ENCODE results near the gene ABLIM2. TPM values are rescaled to one million over a fixed set of nuclear protein-coding genes. Genes with fewer than 3 reads are reported as not detected.

The ABLIM2 gene
- total RNA-seq, 2 experiments from 2014 or later = 0.58 to 0.64 TPM

GRCh38 chr4:7973545-7973981, 185.1 kb downstream of the ABLIM2 start:
- H3K36me3 Mint-ChIP-seq (ENCODE audit: low read depth) = peaks cover 12% of the 10 kb centered on the region
- DNase-seq = peak; percentile 41
- H3K4me1 Mint-ChIP-seq = peaks cover 44% of the 10 kb centered on the region
- no peaks in the 10 kb centered on the region for H3K9me3 Mint-ChIP-seq (ENCODE audit: low read depth)
- no peaks in the 10 kb centered on the region for H3K27me3 Mint-ChIP-seq
- ATAC-seq = peak; percentile 10
- intact Hi-C loops (cut with DNase I, micrococcal nuclease) = loop anchor here in 1 of 2 experiments (10.0 kb wide), 1 partner anchor 461 kb away; no protein-coding TSS in a partner anchor
- ChIA-PET POLR2A (interaction anchor here (1.3 kb wide), 1 partner anchor 13 kb away, joined by 3 read pairs; no protein-coding TSS in a partner anchor), CTCF (interaction anchor here (1.0 kb wide), 1 partner anchor 129 kb away, joined by 3 read pairs; no protein-coding TSS in a partner anchor)
- peak overlapping the region; percentile 52 for H3K27ac Mint-ChIP-seq
- H3K4me3 Mint-ChIP-seq = no peak overlapping the region

DNA sequence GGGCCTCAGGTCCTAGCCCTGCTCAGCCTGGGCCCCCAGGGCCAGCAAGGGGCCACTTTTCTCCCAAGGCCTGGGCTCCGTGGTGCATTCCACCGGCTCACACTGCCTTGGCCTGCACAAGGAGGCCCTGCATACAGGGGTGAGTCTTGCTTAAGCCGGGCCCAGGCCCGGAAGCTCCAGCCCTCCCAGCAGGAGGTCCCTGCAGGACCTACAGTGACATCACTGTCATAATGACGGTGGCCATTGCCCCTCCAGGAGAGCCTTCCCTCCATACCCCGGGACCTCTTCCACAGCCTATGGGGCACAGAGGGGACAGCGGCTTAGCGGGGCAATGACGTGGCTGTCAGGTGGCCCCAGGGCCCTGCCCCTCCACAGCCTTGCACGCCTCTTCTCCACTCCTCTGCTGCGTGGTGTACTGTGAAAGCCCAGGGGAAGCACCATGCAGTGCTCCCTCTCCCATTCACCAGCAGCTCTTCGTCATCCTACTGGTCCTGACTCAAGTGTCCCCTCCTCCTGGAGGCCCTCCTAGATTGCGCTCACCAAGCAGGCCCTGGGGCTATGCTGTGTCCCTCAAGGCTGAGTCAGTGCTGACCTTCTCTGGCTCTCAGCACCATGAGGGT, 186.6 kb downstream of the ABLIM2 start:
- H3K27ac Mint-ChIP-seq = peak overlapping the region; percentile 98
- CTCF ChIA-PET = interaction anchor here (1.0 to 3.3 kb wide), 2 partner anchors 35 to 170 kb away, joined by 3 to 11 read pairs; no protein-coding TSS in a partner anchor
- peaks cover 12% of the 10 kb centered on the region for H3K36me3 Mint-ChIP-seq (ENCODE audit: low read depth)
- POLR2A ChIA-PET = interaction anchor here (2.0 kb wide), 1 partner anchor 11 kb away, joined by 8 read pairs; no protein-coding TSS in a partner anchor
- H3K9me3 Mint-ChIP-seq (ENCODE audit: low read depth) = no peaks in the 10 kb centered on the region
- H3K4me1 Mint-ChIP-seq = peaks cover 51% of the 10 kb centered on the region
- H3K4me3 Mint-ChIP-seq = peak overlapping the region; percentile 81
- intact Hi-C loops (cut with DNase I, micrococcal nuclease) = loop anchor here in 1 of 2 experiments (10.0 kb wide), 1 partner anchor 463 kb away; no protein-coding TSS in a partner anchor
- ATAC-seq (peak; percentile 8), DNase-seq (peak; percentile 61)
- H3K27me3 Mint-ChIP-seq = no peaks in the 10 kb centered on the region

- Mint-ChIP-seq H3K27me3 (no peaks in the 10 kb centered on the region), H3K4me3 (peak overlapping the region; percentile 81), H3K36me3 (ENCODE audit: low read depth) (peaks cover 12% of the 10 kb centered on the region), H3K27ac (peak overlapping the region; percentile 98), H3K9me3 (ENCODE audit: low read depth) (no peaks in the 10 kb centered on the region), H3K4me1 (peaks cover 51% of the 10 kb centered on the region)
- intact Hi-C loops (cut with DNase I, micrococcal nuclease) = loop anchor here in 1 of 2 experiments (10.0 kb wide), 1 partner anchor 464 kb away; no protein-coding TSS in a partner anchor
- DNase-seq (no peak), ATAC-seq (no peak)
- CTCF ChIA-PET = interaction anchor here (3.3 kb wide), 1 partner anchor 34 kb away, joined by 11 read pairs; no protein-coding TSS in a partner anchor
- POLR2A ChIA-PET = interaction anchor here (1.1 to 2.0 kb wide), 2 partner anchors 10 to 31 kb away, joined by 6 to 8 read pairs; partner anchors contain the start of gene AFAP1
Observed at GRCh38 chr4:7971159-7971631, 187.4 kb downstream of the ABLIM2 start.

DNA sequence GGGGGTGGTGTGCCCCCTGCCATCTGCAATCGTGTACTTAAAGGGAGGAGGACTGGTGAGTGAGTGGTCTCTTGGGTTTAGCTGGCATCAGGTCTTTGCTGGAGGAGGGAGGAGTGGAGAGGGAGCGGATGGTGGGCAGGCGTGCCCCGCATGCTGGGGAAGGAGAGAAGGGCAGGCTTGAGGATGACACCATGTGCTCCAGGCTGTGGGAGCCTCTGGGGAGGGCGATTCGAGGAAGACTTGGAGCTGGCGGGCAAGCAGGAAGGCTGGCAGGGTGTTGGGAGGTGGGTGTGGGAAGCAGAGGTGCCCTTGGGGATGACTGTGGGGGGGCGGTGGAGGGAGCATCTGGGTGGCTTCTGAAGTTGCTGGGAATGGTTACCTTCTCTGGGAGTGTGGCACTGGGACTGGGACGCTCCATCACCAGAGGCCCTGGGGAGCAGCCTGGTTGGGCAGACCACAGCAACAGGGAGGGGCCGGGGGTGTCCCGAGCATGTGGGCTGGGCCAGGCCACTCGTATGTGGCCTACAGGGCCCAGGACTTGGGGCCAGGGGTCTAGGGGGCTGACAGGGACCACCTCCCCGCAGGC, 188.2 kb downstream of the ABLIM2 start:
- peak; percentile 33 for DNase-seq
- H3K9me3 Mint-ChIP-seq (ENCODE audit: low read depth) = no peaks in the 10 kb centered on the region
- POLR2A ChIA-PET = interaction anchor here (1.1 to 2.0 kb wide), 3 partner anchors 9 to 115 kb away, joined by 3 to 8 read pairs (median 6); partner anchors contain the start of gene AFAP1
- CTCF ChIA-PET = interaction anchor here (1.5 to 3.3 kb wide), 2 partner anchors 11 to 33 kb away, joined by 3 to 11 read pairs; no protein-coding TSS in a partner anchor
- H3K27me3 Mint-ChIP-seq = no peaks in the 10 kb centered on the region
- peaks cover 12% of the 10 kb centered on the region for H3K36me3 Mint-ChIP-seq (ENCODE audit: low read depth)
- peak overlapping the region; percentile 98 for H3K27ac Mint-ChIP-seq
- ATAC-seq = peak; percentile 3
- H3K4me3 Mint-ChIP-seq = peak overlapping the region; percentile 81
- H3K4me1 Mint-ChIP-seq = peaks cover 56% of the 10 kb centered on the region
- intact Hi-C loops (cut with DNase I, micrococcal nuclease) = loop anchor here (1.0 to 10.0 kb wide), 2 partner anchors 9 to 464 kb away; no protein-coding TSS in a partner anchor

GRCh38 chr4:7968262-7968896, 190.2 kb downstream of the ABLIM2 start:
- CTCF ChIA-PET = interaction anchor here (0.7 to 3.3 kb wide), 4 partner anchors 9 to 163 kb away, joined by 3 to 11 read pairs (median 4); no protein-coding TSS in a partner anchor
- peaks cover 12% of the 10 kb centered on the region for H3K36me3 Mint-ChIP-seq (ENCODE audit: low read depth)
- peaks cover 71% of the 10 kb centered on the region for H3K4me1 Mint-ChIP-seq
- H3K27me3 Mint-ChIP-seq = no peaks in the 10 kb centered on the region
- H3K9me3 Mint-ChIP-seq (ENCODE audit: low read depth) = no peaks in the 10 kb centered on the region
- ATAC-seq = no peak
- no peak for DNase-seq
- no peak overlapping the region for H3K4me3 Mint-ChIP-seq
- POLR2A ChIA-PET = no interaction called here
- intact Hi-C loops (cut with DNase I, micrococcal nuclease) = loop anchor here in 1 of 2 experiments (2.0 kb wide), 2 partner anchors 30 to 114 kb away; partner anchors contain the start of gene AFAP1
- peak overlapping the region; percentile 65 for H3K27ac Mint-ChIP-seq

GRCh38 chr4:7967501-7968261, 190.9 kb downstream of the ABLIM2 start:
- peaks cover 11% of the 10 kb centered on the region for H3K36me3 Mint-ChIP-seq (ENCODE audit: low read depth)
- H3K4me3 Mint-ChIP-seq = no peak overlapping the region
- peaks cover 71% of the 10 kb centered on the region for H3K4me1 Mint-ChIP-seq
- intact Hi-C loops (cut with DNase I, micrococcal nuclease) = loop anchor here in 1 of 2 experiments (2.0 kb wide), 2 partner anchors 29 to 113 kb away; partner anchors contain the start of gene AFAP1
- ChIA-PET POLR2A (no interaction called here), CTCF (interaction anchor here (1.6 kb wide), 1 partner anchor 163 kb away, joined by 6 read pairs; no protein-coding TSS in a partner anchor)
- no peaks in the 10 kb centered on the region for H3K9me3 Mint-ChIP-seq (ENCODE audit: low read depth)
- peak; percentile 36 for DNase-seq
- no peak for ATAC-seq
- H3K27ac Mint-ChIP-seq = peak overlapping the region; percentile 22
- peaks cover under 1% of the 10 kb centered on the region for H3K27me3 Mint-ChIP-seq

DNA sequence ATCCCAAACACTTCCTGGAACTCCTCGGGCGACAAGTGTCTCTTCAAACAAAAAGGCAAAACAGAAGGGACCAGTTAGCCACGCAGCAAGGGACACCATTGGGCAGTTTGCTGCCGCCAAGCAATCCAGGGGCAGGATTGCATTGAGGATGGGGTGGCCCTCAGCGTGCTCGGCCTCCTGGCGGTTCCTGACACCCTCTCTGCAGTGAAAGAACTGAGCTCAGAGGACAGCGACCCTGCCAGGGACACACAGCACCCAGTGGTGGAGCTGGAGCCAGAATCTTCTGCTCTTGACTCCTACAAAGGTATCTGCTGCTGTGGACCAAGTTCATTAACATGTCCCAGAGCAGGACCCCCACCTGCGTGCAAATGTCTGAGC, 191.6 kb downstream of the ABLIM2 start:
- POLR2A ChIA-PET = no interaction called here
- intact Hi-C loops (cut with DNase I, micrococcal nuclease) = no loop called here
- CTCF ChIA-PET = no interaction called here
- Mint-ChIP-seq H3K27me3 (peaks cover 3% of the 10 kb centered on the region), H3K27ac (no peak overlapping the region), H3K9me3 (ENCODE audit: low read depth) (no peaks in the 10 kb centered on the region), H3K4me1 (peaks cover 67% of the 10 kb centered on the region), H3K36me3 (ENCODE audit: low read depth) (peaks cover 5% of the 10 kb centered on the region), H3K4me3 (no peak overlapping the region)
- ATAC-seq = no peak
- no peak for DNase-seq

GRCh38 chr4:7966281-7967062, 192.1 kb downstream of the ABLIM2 start:
- peaks cover 5% of the 10 kb centered on the region for H3K36me3 Mint-ChIP-seq (ENCODE audit: low read depth)
- H3K4me1 Mint-ChIP-seq = peaks cover 69% of the 10 kb centered on the region
- H3K9me3 Mint-ChIP-seq (ENCODE audit: low read depth) = no peaks in the 10 kb centered on the region
- ChIA-PET CTCF (interaction anchor here (0.7 kb wide), 1 partner anchor 40 kb away, joined by 3 read pairs; no protein-coding TSS in a partner anchor), POLR2A (no interaction called here)
- no peak overlapping the region for H3K27ac Mint-ChIP-seq
- DNase-seq (no peak), ATAC-seq (no peak)
- H3K4me3 Mint-ChIP-seq = no peak overlapping the region
- intact Hi-C loops (cut with DNase I, micrococcal nuclease) = no loop called here
- H3K27me3 Mint-ChIP-seq = peaks cover 3% of the 10 kb centered on the region

GRCh38 chr4:7964890-7965662, 193.5 kb downstream of the ABLIM2 start:
- H3K9me3 Mint-ChIP-seq (ENCODE audit: low read depth) = no peaks in the 10 kb centered on the region
- H3K27ac Mint-ChIP-seq = peak overlapping the region; percentile 79
- ATAC-seq = no peak
- peak; percentile 57 for DNase-seq
- POLR2A ChIA-PET = interaction anchor here (1.5 kb wide), 1 partner anchor 26 kb away, joined by 4 read pairs; the partner anchor contains the start of gene AFAP1
- CTCF ChIA-PET = interaction anchor here (0.6 kb wide), 1 partner anchor 42 kb away, joined by 3 read pairs; no protein-coding TSS in a partner anchor
- H3K4me1 Mint-ChIP-seq = peaks cover 72% of the 10 kb centered on the region
- no peak overlapping the region for H3K4me3 Mint-ChIP-seq
- H3K27me3 Mint-ChIP-seq = peaks cover 3% of the 10 kb centered on the region
- intact Hi-C loops (cut with DNase I, micrococcal nuclease) = loop anchor here in 1 of 2 experiments (5.0 kb wide), 1 partner anchor 108 kb away; no protein-coding TSS in a partner anchor
- H3K36me3 Mint-ChIP-seq (ENCODE audit: low read depth) = peaks cover under 1% of the 10 kb centered on the region

Data from activated CD4-positive, alpha-beta T cell treated with anti-CD3 and anti-CD28 coated beads for 36 hours (primary cell).